CD4-positive, alpha-beta T cell treated with Interleukin-10 for 1 hour (primary cell): ENCODE measurements around the gene HERC4.
"Not testable (repeated sequence)": the region's sequence is repeated elsewhere in the genome, so short reads cannot be mapped to it uniquely, and the experiment has no call there.

Experiments used
- DNase-seq: peaks from one replicate; pipeline ENCODE4 v3.0.0-alpha.2; 2020

HERC4 gene

DNA sequence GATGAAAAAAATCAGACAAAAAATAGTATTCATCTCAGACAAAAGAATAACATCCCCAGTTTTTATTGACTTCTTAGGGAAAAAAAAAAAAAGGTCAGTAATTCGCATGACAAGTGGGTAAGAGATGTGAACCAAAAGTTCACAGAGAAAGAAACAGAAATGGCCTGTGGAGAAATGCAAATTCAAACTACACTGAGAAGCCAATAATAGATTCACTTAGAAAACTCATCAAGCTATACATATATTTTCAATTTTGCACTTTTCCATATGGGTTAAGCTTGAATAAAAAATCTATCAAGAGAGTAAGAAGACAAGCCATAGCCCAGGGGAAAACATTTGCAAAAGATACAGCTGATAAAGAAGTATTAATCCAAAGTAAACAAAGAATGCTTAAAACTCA, 28.0 kb downstream of the HERC4 start:
- no peak for DNase-seq

DNA sequence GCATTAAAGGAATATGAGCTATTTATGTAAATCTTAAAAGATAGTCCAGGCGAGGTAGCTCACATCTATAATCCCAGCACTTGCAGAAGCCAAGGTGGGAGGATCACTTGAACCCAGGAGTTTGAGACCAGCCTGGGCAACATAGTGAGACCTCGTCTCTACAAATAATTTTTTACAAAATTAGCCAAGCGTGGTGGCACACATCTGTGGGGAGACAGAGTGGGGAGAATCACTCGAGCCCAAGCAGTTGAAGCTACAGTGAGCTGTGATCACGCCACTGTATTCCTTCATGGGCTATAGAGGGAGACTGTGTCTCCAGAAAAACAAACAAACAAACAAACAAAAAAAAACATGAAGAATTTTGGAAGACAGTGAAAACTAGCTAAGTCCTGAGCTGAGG, 28.4 kb downstream of the HERC4 start:
- no peak for DNase-seq

DNA sequence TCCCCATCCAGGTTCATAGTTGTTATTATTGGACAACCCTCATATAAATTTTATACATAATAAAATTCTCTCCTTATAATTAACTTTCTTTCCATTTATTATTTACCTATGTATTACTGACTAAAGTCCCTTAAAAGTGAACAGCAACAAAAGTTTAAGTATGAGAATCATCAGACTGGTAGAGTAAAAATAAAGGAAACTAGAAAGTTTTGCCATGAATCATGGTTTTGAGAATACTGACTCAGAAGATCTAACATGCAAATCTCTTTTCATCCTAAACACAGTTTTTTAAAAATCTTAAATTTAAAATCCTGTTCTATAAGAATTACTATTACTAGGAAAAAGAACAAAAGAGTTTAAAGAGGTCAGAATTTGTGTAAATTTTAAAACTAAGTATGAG, 32.1 kb downstream of the HERC4 start:
- DNase-seq, result no peak

DNA sequence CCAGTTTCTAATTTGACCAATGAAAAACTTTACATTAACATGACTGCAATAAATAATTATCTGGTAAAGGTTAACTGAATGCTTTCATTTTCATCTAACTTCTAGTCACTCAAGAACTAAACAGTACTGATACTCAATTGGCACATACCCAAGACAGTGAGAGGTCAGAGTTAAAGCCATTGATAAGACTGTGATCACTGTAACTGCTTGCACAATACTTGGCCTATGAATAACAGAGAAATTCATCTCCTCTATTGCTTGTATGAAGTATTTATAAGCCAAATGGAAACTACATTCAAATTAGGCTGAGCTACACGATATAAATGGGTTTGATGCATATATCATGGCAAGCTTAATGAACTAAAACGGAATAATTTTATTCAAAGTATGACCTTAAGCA, 43.0 kb downstream of the HERC4 start:
- no peak for DNase-seq

DNA sequence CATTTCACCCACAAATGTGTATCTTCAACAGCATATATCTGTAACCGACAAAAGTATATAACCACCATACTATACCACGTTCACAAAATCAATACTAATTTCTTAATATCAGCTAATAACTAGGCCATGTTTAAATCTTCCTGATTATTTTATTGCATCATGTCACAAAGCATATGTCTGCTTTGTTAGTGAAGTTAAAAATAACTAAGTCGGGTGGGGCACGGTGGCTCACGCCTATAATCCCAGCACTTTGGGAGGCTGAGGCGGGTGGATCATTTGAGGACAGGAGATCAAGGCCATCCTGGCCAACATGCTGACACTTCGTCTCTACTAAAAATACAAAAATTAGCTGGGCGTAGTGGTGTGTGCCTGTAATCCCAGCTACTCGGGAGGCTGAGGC, 47.7 kb downstream of the HERC4 start:
- DNase-seq, result no peak

DNA sequence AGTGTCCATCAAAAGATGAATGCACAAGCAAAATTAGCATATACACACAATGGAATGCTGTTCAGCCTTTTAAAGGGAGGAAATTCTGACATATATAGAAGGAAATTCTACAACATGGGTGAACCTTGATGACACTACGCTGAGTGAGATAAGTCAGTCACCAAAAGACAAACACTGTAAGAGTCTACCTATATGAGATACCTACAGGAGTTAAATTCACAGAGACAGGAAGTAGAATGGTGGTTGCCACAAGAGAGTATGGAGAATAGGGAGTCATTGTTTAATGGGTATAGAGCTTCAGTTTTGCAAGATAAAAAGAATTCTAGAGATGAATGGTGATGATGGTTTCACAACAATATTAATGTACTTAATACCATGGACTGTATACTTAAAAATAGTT, 51.8 kb downstream of the HERC4 start:
- DNase-seq, result no peak

DNA sequence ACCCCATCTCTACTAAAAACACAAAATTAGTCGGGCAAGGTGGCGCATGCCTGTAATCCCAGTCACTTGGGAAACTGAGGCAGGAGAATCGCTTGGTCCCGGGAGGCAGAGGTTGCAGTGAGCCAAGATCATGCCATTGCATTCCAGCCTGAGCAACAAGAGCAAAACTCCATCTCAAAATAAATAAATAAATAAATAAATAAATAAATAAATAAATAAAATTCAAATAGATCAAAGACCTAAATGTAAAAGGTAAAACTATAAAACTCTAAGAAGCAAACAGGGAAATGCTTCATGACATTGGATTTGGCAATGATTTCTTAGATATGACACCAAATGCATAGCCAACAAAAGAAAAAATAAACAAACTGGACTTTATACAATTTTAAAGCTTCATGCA, 52.8 kb downstream of the HERC4 start:
- not testable (repeated sequence) for DNase-seq

DNA sequence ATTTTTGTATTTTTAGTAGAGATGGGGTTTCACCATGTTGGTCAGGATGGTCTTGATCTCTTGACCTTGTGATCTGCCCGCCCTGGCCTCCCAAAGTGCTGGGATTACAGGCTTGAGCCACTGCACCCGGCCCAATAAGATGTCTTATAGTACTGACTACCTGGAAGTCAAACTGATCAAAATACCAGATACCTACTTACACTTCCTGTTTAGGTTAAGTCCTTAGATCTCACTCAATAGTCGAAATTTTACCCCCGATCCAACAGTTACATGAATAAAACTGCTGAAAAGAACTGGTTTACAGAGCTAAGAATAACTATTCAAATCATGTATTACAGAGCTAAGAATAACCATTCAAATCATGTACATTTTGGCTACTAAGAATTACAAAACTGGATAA, 58.6 kb downstream of the HERC4 start:
- not testable (repeated sequence) for DNase-seq

DNA sequence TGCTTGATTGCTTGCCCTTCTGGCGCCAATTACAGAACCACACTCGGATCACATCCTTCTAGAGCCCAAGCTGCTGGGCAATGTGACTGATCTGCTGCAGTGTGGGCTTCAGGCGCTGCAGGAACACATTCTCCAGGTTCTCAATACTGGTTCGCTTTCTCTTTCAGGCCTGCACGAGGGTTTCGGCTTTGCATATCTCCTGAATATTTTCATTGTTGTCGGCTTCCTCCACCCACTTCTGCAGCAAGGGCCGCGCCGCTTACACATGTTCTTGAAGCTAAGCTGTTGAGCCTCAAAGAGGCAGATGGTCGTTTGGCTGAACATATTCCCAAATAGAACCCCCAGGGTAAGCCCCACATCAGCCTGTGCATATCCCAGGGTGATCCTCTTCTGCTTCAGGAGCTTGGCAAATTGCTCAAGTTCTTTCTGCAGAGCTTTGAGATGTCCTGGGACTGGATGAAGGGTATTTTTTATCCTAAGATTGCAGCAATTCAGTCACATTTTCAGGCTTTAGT, 64.6 kb downstream of the HERC4 start:
- DNase-seq, result no peak

DNA sequence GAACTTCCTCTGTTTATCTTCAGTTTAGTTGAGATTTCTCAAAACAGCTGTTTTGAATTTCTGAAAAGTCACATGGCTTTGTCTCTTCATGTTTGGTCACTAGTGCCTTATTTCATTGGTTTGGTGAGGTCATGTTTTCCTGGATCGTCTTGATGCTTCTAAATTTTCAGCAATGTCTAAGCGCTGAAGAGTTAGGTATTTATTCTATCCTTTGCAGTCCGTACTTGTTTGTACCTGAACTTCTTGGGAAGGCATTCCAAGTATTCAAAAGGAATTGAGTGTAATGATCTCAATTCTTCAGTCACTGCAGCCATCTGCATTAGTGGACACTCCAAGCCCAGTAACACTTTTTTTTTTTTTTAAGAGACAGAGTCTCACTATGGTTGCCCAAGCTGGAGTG, 67.7 kb downstream of the HERC4 start:
- DNase-seq, result no peak

DNA sequence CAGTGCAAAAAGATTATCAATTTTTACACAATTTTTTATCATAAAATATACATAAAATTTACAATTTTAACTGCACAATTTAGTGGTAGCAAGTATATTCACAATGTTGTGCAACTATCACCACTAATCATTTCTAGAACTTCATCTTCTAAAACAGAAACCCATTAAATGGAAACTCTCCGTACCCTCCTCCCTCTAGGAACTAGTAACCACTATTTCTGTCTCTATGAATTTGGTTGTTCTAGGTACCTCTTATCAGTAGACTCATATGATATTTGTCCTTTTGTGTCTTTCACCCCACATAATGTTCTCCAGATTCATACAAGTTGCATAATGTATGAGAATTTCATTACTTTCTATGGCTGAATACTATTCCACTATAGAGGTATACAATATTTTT, 73.5 kb downstream of the HERC4 start:
- DNase-seq, result no peak

DNA sequence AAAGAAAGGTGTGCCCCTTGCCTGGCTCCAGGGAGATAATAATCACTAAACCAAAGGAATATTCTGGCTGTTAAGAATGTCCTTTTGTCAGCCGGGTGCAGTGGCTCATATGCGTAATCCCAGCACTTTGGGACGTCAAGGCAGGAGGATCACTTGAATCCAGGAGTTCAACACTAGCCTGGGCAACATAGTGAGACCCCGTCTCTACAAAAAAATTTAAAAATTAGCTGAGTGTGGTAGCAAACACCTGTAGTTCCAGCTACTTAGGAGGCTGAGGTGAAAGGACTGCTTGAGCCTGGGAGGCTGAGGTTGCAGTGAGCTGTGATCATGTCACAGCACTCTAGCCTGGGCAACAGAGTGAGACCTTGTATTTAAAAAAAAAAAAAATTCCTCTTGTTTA, 74.1 kb downstream of the HERC4 start:
- DNase-seq, result no peak

DNA sequence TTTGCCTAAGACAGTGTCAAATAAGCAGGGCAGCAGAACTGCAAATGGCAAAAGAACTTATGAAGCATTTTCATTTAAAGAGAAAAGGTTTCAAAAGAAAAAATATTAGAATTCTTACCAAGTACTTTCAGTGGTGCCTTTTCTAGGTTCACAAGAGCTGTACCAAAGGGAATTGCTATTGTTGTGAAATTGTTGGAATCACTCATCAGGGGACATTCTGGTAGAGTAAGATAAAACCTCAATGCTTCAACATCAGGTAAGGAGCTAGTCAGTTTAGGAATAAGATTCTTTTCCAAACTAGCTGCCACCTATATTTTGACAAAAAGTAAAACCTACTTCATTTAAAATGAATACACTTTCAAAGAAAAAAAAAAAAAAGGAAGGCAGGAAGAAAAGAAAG, 85.0 kb downstream of the HERC4 start:
- DNase-seq, result no peak

DNA sequence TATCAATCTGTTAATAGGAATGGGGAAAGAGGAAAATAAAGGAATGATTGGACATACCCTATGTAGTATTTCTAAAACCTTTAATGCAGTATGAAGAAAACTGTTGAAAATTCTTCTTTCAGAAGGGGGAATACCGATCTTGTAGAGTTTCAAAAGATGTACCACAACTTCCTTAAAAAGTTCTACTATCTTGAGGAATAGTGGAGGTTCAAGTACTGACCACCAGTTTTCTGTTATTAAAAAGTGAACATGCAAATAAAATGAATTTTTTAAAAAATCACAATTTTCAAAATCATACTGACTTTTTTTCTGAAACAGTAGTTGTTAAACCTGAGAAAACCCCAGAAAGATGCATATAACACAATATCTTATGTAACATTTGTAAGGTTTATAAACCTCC, 86.5 kb downstream of the HERC4 start:
- DNase-seq, result no peak

DNA sequence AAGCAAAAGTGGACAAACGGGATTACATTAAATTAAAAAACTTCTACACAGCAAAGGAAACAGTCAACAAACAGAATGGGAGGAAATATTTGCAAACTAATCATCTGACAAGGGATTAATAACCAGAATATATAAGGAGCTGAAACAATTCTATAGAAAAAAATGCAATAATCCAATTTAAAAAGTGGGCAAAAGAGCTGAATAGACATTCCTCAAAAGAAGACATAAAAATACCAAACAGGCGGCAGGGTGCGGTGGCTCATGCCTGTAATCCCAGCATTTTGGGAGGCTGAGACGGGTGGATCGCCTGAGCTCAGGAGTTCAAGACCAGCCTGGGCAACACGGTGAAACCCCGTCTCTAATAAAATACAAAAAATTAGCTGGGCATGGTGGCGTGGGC, 92.5 kb downstream of the HERC4 start:
- not testable (repeated sequence) for DNase-seq

DNA sequence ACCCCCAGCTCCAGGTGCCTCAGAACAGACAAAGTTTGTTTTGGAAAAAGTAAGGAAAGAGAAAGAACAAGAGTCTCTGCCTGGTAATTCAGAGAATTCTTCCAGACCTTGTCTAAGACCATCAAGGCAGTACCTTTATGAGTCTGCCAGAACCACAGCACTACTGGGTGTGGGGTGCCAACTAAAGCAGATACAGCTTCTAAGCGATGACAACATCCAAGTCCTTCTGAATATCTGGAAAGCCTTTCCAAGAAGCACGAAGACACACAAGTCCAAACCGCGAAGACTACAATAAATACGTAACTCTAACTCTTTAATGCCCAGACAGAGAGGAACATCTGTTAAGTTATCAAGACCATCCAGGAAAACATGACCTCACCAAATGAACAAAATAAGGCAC, 96.3 kb downstream of the HERC4 start:
- DNase-seq, result no peak

DNA sequence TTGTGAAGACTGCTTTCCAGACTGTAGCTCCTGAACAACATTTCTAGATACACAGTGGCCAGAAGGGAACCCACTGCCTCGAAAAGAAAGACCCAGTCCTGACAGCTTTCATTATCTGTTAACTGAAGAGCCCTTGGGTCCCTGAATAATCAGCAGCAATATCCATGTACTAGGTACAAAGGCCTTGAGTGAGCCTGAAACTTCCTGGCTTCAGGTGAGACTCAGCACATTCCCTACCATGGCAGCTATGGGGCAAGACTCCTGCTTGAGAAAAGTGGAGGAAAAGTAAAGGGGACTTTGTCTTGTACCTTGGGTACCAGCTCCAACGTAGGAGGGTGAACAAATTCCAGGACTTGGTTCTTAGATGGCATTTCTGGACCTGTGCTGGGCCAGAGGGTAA, 97.8 kb downstream of the HERC4 start:
- no peak for DNase-seq

DNA sequence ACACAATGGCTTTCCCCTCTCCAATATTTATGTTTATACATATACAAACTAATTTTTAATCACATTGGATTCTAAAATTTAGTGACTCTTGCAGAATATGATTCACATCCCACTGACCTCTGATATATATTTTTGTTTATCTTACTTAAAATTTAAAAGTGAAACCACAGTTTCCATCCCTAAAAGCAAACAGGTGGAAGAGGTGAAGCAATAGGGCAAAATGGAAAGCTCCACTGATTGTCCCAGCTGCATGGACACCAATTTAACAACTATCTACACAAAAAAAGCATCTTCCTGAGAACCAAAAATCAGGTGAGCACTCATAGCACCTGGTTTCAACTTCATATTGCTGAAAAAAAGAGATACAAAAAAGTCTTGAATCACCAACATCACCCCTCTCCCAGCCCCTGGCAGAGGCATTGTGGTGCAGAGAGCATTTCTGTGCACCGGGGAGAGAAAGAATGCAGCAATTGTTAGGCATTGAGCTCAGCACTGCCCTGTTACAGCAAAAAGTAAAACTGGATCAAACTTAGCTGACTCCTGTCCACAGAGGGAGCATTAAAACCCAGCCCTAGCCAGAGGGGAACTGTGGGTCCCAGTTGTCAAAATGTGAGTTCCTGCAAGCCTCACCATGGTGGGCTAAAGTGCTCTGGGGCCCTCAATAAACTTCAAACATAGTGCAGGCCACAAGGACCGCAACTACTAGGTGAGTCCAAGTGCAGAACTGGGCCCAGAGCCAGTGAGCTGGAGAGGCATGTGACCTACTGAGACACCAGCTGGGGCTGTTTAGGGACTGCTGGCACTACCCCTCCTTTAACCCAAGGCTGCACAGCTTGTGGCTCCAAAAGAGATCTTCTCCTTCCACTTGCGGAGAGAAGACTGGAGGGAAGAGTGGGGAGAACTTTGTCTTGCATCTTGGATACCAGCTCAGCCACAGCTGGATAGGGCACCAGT, 98.5 kb downstream of the HERC4 start:
- DNase-seq, result no peak

DNA sequence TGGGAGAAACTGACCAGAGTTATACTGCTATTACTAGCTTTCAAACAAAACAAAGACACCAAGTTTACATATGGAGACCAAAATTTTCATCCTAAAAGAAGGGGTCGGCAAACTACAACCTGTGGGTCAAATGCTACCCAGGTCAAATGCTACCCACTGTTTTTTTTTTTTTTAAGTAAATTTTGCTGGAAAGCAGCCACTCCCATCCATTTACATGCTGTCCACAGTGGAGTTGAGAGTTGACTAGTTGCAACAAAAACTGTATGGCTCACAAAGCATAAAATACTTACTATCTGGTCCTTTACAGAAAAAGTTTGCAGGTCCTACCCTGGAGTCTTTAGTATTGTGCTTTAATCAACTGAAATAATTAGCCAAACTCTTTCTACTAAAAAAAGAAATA, 99.2 kb downstream of the HERC4 start:
- DNase-seq, result no peak

DNA sequence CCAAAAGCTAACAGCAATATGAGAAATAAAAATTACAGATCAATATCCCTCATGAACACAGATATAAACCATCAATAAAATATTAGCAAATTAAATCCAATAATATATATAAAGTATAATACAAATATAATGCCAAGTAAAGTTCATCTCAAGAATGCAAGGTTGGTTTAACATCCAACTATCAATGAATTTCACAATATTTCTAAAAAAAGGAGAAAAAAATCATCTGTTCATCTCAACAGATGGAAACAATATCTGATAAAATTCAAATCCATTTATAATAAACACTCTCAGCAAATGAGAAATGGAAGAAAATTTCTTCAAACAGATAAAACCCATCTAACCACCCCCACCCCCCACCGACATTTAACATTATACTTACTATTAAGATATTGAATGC, 103.8 kb downstream of the HERC4 start:
- DNase-seq, result no peak

DNA sequence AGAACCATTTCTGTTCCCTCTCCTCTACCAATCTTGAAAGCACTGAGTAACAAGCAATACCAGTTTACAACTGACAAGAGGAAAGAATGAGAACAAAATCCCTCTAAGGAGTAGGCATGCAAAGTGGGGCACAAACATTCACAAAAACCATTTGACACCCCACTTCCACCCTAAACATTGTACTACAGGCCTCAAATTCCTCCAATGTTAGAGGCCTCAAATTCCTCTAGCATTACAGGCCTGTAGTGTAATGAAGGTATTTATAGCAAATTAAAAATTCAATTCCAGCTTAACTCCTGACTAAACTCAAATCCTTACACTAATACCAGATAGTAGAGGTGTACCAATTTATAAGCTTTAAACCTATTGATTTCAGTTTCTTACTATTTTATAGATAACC, 105.2 kb downstream of the HERC4 start:
- no peak for DNase-seq

DNA sequence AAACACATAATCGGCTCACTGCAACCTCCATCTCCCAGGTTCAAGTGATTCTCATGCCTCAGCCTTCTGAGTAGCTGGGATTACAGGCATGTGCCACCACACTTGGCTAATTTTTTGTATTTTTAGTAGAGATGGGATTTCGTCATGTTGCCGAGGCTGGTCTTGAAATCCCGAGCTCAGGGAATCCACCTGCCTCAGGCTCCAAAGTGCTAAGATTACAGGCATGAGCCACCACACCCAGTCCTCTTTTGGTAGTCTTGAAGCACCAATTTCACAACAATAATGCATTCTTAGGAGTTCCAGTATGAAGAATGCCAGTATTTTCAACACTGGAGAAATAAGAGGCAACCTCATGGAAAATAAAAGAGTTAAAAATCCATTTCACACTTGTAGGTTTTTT, 109.0 kb downstream of the HERC4 start:
- DNase-seq, result not testable (repeated sequence)

DNA sequence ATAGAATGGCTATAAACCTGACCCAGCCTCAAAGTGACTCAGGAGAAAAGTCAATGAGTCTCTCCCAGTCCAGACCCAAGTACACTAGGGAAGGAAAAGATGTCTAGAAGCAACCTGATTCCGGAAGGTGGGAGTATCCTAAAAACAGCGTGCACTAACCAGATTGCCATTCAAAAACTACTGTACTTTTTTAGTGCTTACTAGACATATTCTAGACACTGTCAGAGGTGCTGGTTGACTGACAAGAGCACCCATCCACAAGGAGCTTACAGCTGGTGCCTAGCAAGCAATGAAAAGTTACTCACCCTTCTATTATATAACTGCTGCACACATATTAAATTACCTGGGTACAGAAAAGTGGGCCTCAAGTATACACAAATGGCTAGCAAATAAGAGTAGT, 109.6 kb downstream of the HERC4 start:
- DNase-seq, result no peak

DNA sequence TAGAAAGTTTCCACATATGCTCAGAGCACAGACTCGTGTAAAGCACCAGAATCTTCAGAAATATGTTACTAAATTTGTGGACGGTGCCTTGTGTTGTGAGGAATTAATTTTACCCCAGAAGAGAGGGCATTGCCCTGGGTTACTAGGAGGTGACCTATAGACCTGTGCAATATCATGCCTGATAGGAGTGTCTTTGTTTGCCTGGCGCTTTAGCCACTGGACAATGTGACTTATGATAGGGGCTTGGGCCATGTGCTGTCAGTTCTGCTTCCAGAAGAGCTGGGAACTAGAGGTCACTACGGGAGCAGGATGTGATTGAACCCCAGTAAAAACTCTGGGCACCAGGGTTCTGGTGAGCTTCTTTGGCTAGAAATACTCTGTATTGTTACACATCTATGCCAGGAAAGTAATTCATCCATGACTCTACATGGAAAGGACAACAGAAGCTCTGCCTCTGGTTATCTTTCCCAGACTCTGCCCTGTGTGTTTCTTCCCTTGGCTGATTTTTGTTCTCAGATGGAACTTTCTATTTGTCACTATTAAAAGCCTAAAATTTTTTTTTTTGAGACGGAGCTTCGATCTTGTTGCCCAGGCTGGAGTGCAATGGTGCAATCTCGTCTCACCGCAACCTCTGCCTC, 115.1 kb downstream of the HERC4 start:
- DNase-seq, result no peak
